Activated CD8-positive, alpha-beta memory T cell treated with anti-CD3 and anti-CD28 coated beads for 1 hour (primary cell): Measurements from ENCODE around the gene PAK1.
"Not testable (repeated sequence)": the region's sequence is repeated elsewhere in the genome, so short reads cannot be mapped to it uniquely, and the experiment has no call there.

Experiments
- DNase-seq, 2 donors: peaks; one replicate each; pipeline ENCODE4 v3.0.0-alpha.2; 2020; ENCODE audit warnings: low read depth in 1 of 2; ENCODE audit errors: extremely low read depth in 1 of 2

PAK1 gene

DNA sequence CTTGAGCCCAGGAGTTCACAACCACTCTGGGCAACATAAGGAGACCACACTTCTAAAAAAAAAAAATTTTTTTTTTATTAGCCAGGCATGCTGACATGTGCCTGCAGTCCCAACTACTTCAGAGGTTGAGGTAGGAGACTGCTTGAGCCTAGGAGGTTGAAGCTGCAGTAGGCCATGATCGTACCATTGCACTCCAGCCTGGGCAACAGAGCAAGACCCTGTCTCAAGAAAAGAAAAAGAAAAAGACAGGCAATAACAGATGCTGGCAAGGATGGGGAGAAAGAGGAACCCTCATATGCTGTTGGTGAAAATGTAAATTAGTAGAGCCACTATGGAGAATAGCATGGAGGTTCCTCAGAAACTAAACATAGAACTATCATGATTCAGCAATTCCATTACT is 64.8 kb downstream of the PAK1 start:
- no peak for DNase-seq

GRCh38 chr11:77407613-77408012 is 66.3 kb downstream of the PAK1 start:
- DNase-seq: no peak

- no peak for DNase-seq
These were observed 67.5 kb downstream of the PAK1 start for GRCh38 chr11:77406396-77406795.

DNA sequence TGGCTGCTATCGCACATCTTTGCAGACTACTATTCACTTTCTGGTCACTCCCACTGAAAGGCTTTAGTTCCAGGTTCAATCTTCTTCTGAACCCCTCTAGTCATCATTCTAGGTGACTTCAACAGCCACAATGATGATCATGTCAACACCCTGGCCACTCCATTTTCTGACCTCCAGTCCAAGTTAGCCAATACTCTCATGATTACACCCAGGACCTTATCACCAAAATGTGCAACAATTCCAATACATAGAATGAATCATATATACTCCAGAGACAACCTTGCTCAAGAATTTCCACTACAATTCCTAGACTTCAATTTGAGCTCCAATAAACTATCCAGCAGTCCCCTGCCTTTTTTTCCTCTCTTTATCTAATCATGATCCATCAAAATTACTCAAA is 70.7 kb downstream of the PAK1 start:
- DNase-seq: no peak

GRCh38 chr11:77402218-77402556 is 71.7 kb downstream of the PAK1 start:
- DNase-seq: no peak

DNA sequence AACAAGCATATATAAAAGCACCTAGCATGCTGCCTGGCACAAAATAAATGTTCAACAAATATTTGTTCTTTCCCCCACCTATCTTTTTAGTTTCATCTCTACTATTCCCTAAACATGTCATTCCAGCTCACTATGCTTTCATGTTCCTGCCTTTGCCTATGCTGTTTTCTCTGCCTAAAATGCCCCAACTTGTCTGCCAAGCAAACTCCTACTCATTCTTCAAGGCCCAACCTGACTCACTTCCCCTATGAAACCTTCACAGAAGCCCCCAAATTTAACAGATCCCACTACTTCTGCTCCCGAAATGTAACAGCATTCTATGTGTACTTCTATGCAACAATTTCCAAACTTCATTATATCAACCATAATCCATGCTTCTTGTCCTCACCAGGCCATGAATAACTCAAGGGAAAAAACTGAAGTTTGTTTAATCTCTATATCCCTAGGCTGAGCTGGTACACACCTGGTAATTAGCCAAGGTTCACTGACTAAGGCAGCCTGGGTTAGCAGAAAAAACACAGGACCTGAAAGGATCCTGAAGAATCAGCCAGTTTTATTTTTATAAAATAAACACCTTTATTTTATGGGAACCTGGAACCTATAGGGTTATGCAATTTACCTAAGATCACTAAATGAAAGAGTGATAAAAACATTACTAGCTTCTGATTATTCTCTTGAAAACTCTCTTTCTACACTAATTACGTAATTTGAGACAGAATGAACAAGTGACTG is 72.2 kb downstream of the PAK1 start:
- no peak for DNase-seq

GRCh38 chr11:77400775-77401449 is 73.0 kb downstream of the PAK1 start:
- no peak for DNase-seq

DNA sequence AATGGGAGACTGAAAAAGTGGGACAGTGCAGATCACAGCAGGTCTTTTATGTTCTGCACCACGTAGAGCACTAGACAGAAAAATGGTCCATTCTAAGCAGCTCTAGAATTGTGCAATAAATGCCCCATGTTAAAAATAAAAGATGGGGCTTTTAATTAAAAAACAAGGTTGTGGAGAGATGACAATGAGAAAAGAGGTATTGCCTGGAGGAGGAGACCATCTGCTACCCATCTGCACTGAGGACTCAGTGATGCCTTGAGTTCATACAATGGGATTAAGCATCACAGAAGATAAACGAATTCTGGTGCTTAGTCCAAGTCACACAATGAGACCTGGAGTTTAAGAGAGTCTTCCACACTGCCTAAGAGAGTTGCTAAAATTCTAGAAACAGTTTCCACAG is 73.6 kb downstream of the PAK1 start:
- no peak for DNase-seq

DNA sequence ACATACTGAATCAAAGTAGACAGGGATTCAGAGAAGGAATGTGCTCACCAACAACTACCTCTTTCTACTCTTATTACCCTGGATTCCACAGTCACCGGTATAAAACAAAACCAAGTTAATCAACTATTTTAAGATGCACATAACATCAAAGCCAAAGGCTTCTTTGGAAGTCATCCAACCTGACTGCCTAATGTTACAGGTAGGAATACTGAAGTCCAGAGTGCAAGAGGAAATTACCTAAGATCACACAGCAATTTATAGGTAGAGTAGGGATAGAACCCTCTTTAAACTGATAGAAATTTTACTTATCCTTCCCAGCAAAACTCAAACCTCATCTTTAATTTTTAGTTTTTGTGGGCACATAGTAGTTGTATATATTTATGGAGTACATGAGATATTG is 76.3 kb downstream of the PAK1 start:
- DNase-seq: no peak

DNA sequence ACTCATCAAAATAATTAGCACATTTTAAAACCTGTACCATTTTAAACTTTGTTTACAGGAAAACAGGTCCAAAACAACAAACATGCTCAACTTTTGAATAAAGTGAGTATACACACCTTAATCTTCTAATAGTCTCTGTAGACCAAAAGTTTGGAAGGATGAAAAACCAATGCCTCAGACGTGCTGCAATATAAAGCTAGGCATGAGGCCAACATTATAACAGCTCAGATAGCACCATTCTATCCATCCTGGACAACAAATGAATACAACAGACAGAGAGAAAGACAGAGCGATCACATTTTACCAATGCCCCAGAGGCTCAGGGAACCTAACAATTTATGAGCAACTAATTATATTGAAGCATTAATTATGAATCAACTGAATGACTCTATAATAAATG is 77.0 kb downstream of the PAK1 start:
- no peak for DNase-seq

- DNase-seq: no peak
These were observed 77.6 kb downstream of the PAK1 start for GRCh38 chr11:77396305-77396704.

GRCh38 chr11:77395460-77396173 is 78.3 kb downstream of the PAK1 start:
- no peak for DNase-seq

- DNase-seq: no peak
These were observed 81.1 kb downstream of the PAK1 start for GRCh38 chr11:77392842-77393241.

DNA sequence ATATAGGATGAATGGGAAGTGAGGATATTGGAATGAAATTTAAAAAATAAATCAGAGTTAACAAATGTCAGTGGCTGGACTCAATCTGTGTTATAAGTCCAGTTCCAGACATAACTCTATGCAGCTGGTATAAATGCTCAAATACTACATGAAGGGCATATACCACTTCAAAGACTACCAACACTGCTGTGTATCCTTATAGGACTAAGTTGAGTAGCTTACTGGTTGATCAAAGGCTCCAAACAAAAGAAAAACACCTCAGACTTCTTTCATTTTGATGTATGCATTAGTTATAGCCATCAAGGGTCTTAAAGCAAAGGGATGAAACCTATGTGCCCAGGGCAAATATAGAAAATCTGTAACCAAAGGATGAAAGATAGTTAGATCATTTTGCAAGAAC is 86.2 kb downstream of the PAK1 start:
- DNase-seq: no peak

GRCh38 chr11:77386178-77386577 is 87.7 kb downstream of the PAK1 start:
- no peak for DNase-seq

DNA sequence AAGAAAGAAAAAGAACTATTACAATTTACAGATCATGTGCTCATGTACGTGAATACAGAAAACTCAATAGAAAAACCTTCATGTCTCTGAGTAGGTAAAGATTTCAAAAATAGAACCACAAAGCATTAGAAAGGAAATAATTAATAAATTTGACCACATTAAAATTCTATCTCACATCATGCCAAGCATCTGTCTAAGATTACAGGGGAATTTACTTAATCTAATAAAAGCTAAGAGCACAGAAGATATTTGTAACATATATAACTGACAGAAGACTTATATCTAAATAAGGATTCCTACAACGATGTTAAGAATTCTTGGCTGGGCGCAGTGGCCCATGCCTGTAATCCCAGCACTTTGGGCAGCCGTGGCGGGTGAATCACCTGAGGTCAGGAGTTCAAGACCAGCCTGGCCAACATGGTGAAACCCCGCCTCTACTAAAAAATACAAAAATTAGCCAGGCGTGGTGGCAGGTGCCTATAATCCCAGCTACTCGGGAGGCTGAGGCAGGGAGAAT is 88.6 kb downstream of the PAK1 start:
- DNase-seq: not testable (repeated sequence)

DNA sequence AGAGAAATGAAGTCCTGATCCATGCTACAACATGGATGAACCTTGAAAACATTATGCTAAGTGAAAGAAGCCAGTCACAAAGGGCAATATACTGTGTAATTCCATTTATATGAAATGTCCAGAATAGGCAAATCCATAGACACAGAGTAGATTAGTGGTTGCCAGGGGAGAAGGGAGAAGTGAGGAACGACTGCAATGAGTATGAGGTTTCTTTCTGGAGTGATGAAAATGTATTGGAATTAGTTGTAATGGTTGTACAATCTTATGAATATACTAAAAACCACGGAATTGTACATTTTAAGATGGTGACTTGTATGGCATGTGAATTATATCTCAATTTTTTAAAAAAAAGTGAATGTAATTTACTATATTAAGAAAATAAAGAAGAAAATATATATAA is 89.3 kb downstream of the PAK1 start:
- no peak for DNase-seq

- not testable (repeated sequence) for DNase-seq
These were observed 90.5 kb downstream of the PAK1 start for GRCh38 chr11:77383349-77383748.

GRCh38 chr11:77381729-77382665 is 91.9 kb downstream of the PAK1 start:
- no peak for DNase-seq

- DNase-seq: no peak
These were observed 94.0 kb downstream of the PAK1 start for GRCh38 chr11:77379934-77380333.

- no peak for DNase-seq
These were observed 94.6 kb downstream of the PAK1 start for GRCh38 chr11:77379253-77379652.
